Esophagus muscularis mucosa (tissue), 4 donors: ENCODE results near the gene LGALS9C. TPM values are rescaled to one million over a fixed set of nuclear protein-coding genes. Genes with fewer than 3 reads are reported as not detected.
"Not testable (repeated sequence)": the region's sequence is repeated elsewhere in the genome, so short reads cannot be mapped to it uniquely, and the experiment has no call there.

ENCODE experiments used
- DNase-seq: peaks from one replicate; pipeline ENCODE4 v3.0.0-alpha.2; 2017; ENCODE audit errors: extremely low spot score
- H3K27ac ChIP-seq, 4 donors: fragments of 200-600 bp; sonication (generic); replicated peaks in 1 of 4; 1 replicate in 3 of 4; 2 replicates in 1 of 4; pipeline ENCODE4 v1.5.1; 2016 to 2019; ENCODE audit warnings: mild to moderate bottlenecking in 1 of 4
- H3K27me3 ChIP-seq, 4 donors: fragments of 200-600 bp; sonication (generic); one replicate each; pipeline versions ENCODE4 v1.5.1 to v1.6.0; 2016 to 2019
- H3K36me3 ChIP-seq, 4 donors: fragments of 200-600 bp; sonication (generic); one replicate each; pipeline ENCODE4 v1.5.1; 2016 to 2019
- H3K4me1 ChIP-seq, 4 donors: fragments of 200-600 bp; sonication (generic); one replicate each; pipeline ENCODE4 v1.5.1; 2016 to 2019
- H3K4me3 ChIP-seq, 4 donors: fragments of 200-600 bp; sonication (generic); 1 replicate in 2 of 4; 2 replicates in 2 of 4; pipeline ENCODE4 v1.5.1; 2016 to 2019; ENCODE audit warnings: mild to moderate bottlenecking in 4 of 4, moderate library complexity in 1 of 4
- H3K9me3 ChIP-seq, 4 donors: fragments of 200-600 bp; sonication (generic); 1 replicate in 3 of 4; 2 replicates in 1 of 4; pipeline ENCODE4 v1.5.1; 2016 to 2019
- WGBS: methylation state at CpG from one replicate; pipeline ENCODE4 v1.1.5; 2018; 5-methylcytosine and 5-hydroxymethylcytosine counted together
- intact Hi-C: fragments of 100-400 bp; cut with DNase I; formaldehyde crosslinking; loops from one replicate; pipeline ENCODE4 v1.15.1; 2023
- small RNA-seq, 3 donors: library from RNA; depleted of rRNA; stranded (forward); fragments of <200 nt; gene quantifications; one replicate each; pipeline ENCODE3, GENCODE V24; 2016
- total RNA-seq, 4 donors: library from RNA; depleted of rRNA; stranded (reverse); fragments of >200 nt; gene quantifications; one replicate each; pipeline versions ENCODE4 v1.1.0 to v1.2.1, GENCODE V29; 2016

The LGALS9C gene
- total RNA-seq, 4 donors from 2014 or later = 0.23 to 0.42 TPM; not detected in 2

- intact Hi-C loops, H3K27me3 ChIP-seq, H3K4me1 ChIP-seq, H3K36me3 ChIP-seq, H3K27ac ChIP-seq, H3K9me3 ChIP-seq, H3K4me3 ChIP-seq, DNase-seq: not testable (repeated sequence)
- 77% methylated on average over 3 of the region's 3 CpGs for WGBS
Measured at GRCh38 chr17:18508667-18509066, 32.1 kb downstream of the LGALS9C start.

- H3K36me3 ChIP-seq, H3K4me1 ChIP-seq, H3K27me3 ChIP-seq, H3K9me3 ChIP-seq, DNase-seq, H3K4me3 ChIP-seq, H3K27ac ChIP-seq, intact Hi-C loops: not testable (repeated sequence)
- WGBS = 74% methylated on average over 4 of the region's 8 CpGs
Measured at GRCh38 chr17:18521100-18521499, 44.5 kb downstream of the LGALS9C start.

- H3K4me3 ChIP-seq, H3K4me1 ChIP-seq, H3K36me3 ChIP-seq, intact Hi-C loops, H3K27me3 ChIP-seq, H3K9me3 ChIP-seq, H3K27ac ChIP-seq, DNase-seq: not testable (repeated sequence)
- WGBS = 91% methylated on average over 4 of the region's 9 CpGs
Measured at GRCh38 chr17:18525015-18525414, 48.4 kb downstream of the LGALS9C start.

- DNase-seq, H3K9me3 ChIP-seq, H3K4me3 ChIP-seq, H3K4me1 ChIP-seq, H3K27me3 ChIP-seq, H3K27ac ChIP-seq, H3K36me3 ChIP-seq, intact Hi-C loops: not testable (repeated sequence)
- 88% methylated on average over 10 of the region's 12 CpGs for WGBS
Measured at GRCh38 chr17:18526168-18526800, 49.7 kb downstream of the LGALS9C start.

- H3K4me1 ChIP-seq, H3K4me3 ChIP-seq, H3K36me3 ChIP-seq, DNase-seq, H3K9me3 ChIP-seq, H3K27me3 ChIP-seq, intact Hi-C loops, H3K27ac ChIP-seq: not testable (repeated sequence)
- WGBS = 88% methylated on average over 3 of the region's 8 CpGs
Measured at GRCh38 chr17:18527354-18527753, 50.8 kb downstream of the LGALS9C start.

- 100% methylated on average over 1 of the region's 6 CpGs for WGBS
- H3K36me3 ChIP-seq, intact Hi-C loops, H3K9me3 ChIP-seq, H3K27me3 ChIP-seq, H3K27ac ChIP-seq, DNase-seq, H3K4me3 ChIP-seq, H3K4me1 ChIP-seq: not testable (repeated sequence)
Measured at GRCh38 chr17:18528435-18528834, 51.8 kb downstream of the LGALS9C start.

- H3K4me3 ChIP-seq, DNase-seq, H3K27ac ChIP-seq, H3K4me1 ChIP-seq, H3K36me3 ChIP-seq, H3K27me3 ChIP-seq, intact Hi-C loops, H3K9me3 ChIP-seq: not testable (repeated sequence)
- WGBS = 78% methylated on average over 4 of the region's 4 CpGs
Measured at GRCh38 chr17:18528899-18529500, 52.4 kb downstream of the LGALS9C start.

- H3K36me3 ChIP-seq, H3K9me3 ChIP-seq, H3K27ac ChIP-seq, DNase-seq, intact Hi-C loops, H3K4me1 ChIP-seq, H3K4me3 ChIP-seq, H3K27me3 ChIP-seq: not testable (repeated sequence)
Measured at GRCh38 chr17:18530405-18530804, 53.8 kb downstream of the LGALS9C start.

GRCh38 chr17:18542234-18542633, 65.6 kb downstream of the LGALS9C start:
- intact Hi-C loops, H3K4me1 ChIP-seq, H3K27ac ChIP-seq, H3K27me3 ChIP-seq, H3K9me3 ChIP-seq, DNase-seq, H3K4me3 ChIP-seq, H3K36me3 ChIP-seq: not testable (repeated sequence)
- 47% methylated on average over 5 of the region's 5 CpGs for WGBS

GRCh38 chr17:18542907-18543306, 66.3 kb downstream of the LGALS9C start:
- H3K9me3 ChIP-seq, intact Hi-C loops, H3K4me1 ChIP-seq, DNase-seq, H3K27me3 ChIP-seq, H3K36me3 ChIP-seq, H3K4me3 ChIP-seq, H3K27ac ChIP-seq: not testable (repeated sequence)
- WGBS = 13% methylated on average over 2 of the region's 5 CpGs

Small RNA genes lying within 50 kb of the gene (small RNA-seq; reads per million reads assigned to genes)
- 0 reads per million in 3 donors for gene AL353997.1
- 0 reads per million in 3 donors for gene AL353997.4

Other genes with a start within 250 kb of the LGALS9C start
- gene FLII, start 218.1 kb upstream of the LGALS9C start, total RNA-seq = 100 to 1,000 TPM; 302 to 528 (median 408) TPM
- gene MIEF2, start 216.1 kb upstream of the LGALS9C start, total RNA-seq = 10 to 100 TPM; 10.8 to 27.2 (median 17.9) TPM
- gene TOP3A, start 161.8 kb upstream of the LGALS9C start, total RNA-seq = 10 to 100 TPM; 21.2 to 33.5 (median 21.8) TPM
- gene SMCR8, start 161.5 kb upstream of the LGALS9C start, total RNA-seq = 10 to 100 TPM; 13.3 to 20.5 (median 17.3) TPM
- 10 to 100 TPM; 17.4 to 30.6 (median 24.0) TPM for gene SHMT1, start 113.2 kb upstream of the LGALS9C start, total RNA-seq
- gene EVPLL, start 99.0 kb upstream of the LGALS9C start, total RNA-seq = not detected
- not detected for gene TBC1D28, start 167.6 kb downstream of the LGALS9C start, total RNA-seq
- gene FOXO3B, start 205.5 kb downstream of the LGALS9C start, total RNA-seq = 1 to 10 TPM; 5.4 to 8.4 (median 7.9) TPM